Chondrocyte (in vitro differentiated cells): ENCODE data around the gene UACA. TPM values are rescaled to one million over a fixed set of nuclear protein-coding genes. Genes with fewer than 3 reads are reported as not detected.

Source experiments
- DNase-seq: peaks from one replicate; pipeline ENCODE4 v3.0.0; 2021; ENCODE audit warnings: mixed read lengths, low spot score
- H3K27ac Mint-ChIP-seq: one replicate; pipeline ENCODE4 v1.8.0; 2021; ENCODE audit warnings: mild to moderate bottlenecking, moderate library complexity, mixed read lengths; ENCODE audit not compliant: unreplicated experiment
- H3K27me3 Mint-ChIP-seq: 2 replicates; pipeline ENCODE4 v1.8.0; 2021; ENCODE audit warnings: low read depth, mixed read lengths
- H3K36me3 Mint-ChIP-seq: 2 replicates; pipeline ENCODE4 v1.8.0; 2021; ENCODE audit warnings: low read depth, mixed read lengths
- H3K4me1 Mint-ChIP-seq: 2 replicates; pipeline ENCODE4 v1.8.0; 2021; ENCODE audit warnings: low read depth, mild to moderate bottlenecking, mixed read lengths
- H3K4me3 Mint-ChIP-seq: one replicate; pipeline ENCODE4 v1.8.0; 2021; ENCODE audit warnings: mild to moderate bottlenecking, moderate library complexity, mixed read lengths; ENCODE audit not compliant: unreplicated experiment
- H3K9me3 Mint-ChIP-seq: 2 replicates; pipeline ENCODE4 v1.8.0; 2021; ENCODE audit warnings: low read depth, mixed read lengths
- total RNA-seq: library from RNA; stranded (reverse); gene quantifications from 3 replicates; pipeline ENCODE4 v1.2.1, GENCODE V29; 2021
- TF ChIP-seq, protein P1 (sequence below): fragments of 200-600 bp; sonication (generic); IDR thresholded peaks from 2 replicates; pipeline ENCODE4 v1.5.0; 2021; ENCODE audit warnings: antibody characterized with exemption, mild to moderate bottlenecking, moderate library complexity

The UACA gene
- total RNA-seq, 1 donor from 2014 or later, result 249 TPM

DNA sequence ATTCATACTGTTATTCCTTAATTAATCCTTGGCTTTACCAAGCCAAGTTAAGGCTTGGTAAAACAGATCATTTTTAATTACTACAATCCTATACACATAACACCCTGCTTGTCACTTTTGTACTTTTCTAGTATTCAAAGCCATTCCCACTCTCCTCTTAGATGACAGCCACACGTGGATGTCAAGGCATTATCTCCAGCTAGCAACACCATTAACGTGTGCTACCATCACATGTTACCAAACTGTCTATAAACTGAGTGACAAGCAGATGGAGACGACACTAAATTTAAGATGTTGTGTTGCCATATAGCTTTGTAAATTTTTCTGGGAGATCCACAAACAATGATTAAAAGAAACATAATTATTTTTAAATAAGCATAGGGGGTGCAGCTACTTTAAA, 103.7 kb downstream of the UACA start:
- no peak overlapping the region for H3K4me3 Mint-ChIP-seq
- TF ChIP-seq, protein P1, sequence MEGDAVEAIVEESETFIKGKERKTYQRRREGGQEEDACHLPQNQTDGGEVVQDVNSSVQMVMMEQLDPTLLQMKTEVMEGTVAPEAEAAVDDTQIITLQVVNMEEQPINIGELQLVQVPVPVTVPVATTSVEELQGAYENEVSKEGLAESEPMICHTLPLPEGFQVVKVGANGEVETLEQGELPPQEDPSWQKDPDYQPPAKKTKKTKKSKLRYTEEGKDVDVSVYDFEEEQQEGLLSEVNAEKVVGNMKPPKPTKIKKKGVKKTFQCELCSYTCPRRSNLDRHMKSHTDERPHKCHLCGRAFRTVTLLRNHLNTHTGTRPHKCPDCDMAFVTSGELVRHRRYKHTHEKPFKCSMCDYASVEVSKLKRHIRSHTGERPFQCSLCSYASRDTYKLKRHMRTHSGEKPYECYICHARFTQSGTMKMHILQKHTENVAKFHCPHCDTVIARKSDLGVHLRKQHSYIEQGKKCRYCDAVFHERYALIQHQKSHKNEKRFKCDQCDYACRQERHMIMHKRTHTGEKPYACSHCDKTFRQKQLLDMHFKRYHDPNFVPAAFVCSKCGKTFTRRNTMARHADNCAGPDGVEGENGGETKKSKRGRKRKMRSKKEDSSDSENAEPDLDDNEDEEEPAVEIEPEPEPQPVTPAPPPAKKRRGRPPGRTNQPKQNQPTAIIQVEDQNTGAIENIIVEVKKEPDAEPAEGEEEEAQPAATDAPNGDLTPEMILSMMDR, result no peak
- DNase-seq, result no peak

GRCh38 chr15:70658641-70659040, 104.7 kb downstream of the UACA start:
- no peak for DNase-seq
- TF ChIP-seq, protein P1, result no peak
- H3K27me3 Mint-ChIP-seq, result no peaks in the 10 kb centered on the region
- H3K4me3 Mint-ChIP-seq, result no peak overlapping the region
- peaks cover 9% of the 10 kb centered on the region for H3K4me1 Mint-ChIP-seq
- no peaks in the 10 kb centered on the region for H3K9me3 Mint-ChIP-seq
- H3K27ac Mint-ChIP-seq, result peak overlapping the region; percentile 69
- H3K36me3 Mint-ChIP-seq, result peaks cover 37% of the 10 kb centered on the region

More for the DNA sequence above, 103.7 kb downstream of the UACA start:
- Mint-ChIP-seq H3K27me3 (no peaks in the 10 kb centered on the region), H3K9me3 (no peaks in the 10 kb centered on the region), H3K36me3 (peaks cover 33% of the 10 kb centered on the region), H3K27ac (no peak overlapping the region), H3K4me1 (peaks cover 9% of the 10 kb centered on the region)

- Mint-ChIP-seq H3K36me3 (peaks cover 24% of the 10 kb centered on the region), H3K9me3 (no peaks in the 10 kb centered on the region), H3K27ac (no peak overlapping the region), H3K4me1 (peaks cover 15% of the 10 kb centered on the region), H3K27me3 (no peaks in the 10 kb centered on the region), H3K4me3 (no peak overlapping the region)
- no peak for DNase-seq
- TF ChIP-seq, protein P1, result no peak
Observed at GRCh38 chr15:70653426-70653825, 109.9 kb downstream of the UACA start.

DNA sequence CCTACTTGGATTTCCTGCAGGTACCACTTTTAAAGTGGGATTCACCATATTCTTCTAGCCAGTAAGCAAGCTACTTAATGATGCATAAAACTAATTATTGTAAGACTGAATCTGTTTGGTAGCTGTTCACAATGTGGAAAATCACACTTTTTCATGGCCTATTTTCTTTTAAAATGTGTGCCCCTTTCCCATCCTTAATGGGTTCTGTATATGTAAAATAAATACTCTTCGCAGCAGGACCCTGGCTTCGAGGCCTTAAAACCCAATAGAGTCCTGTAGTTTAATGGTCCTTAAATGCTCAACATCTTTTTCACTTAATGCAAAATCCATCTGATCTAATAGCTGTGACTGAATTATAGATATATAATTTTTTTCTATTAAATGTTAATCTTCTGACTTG, 111.0 kb downstream of the UACA start:
- H3K4me1 Mint-ChIP-seq, result peaks cover 26% of the 10 kb centered on the region
- H3K27me3 Mint-ChIP-seq, result no peaks in the 10 kb centered on the region
- TF ChIP-seq, protein P1, result no peak
- H3K9me3 Mint-ChIP-seq, result no peaks in the 10 kb centered on the region
- DNase-seq, result no peak
- H3K4me3 Mint-ChIP-seq, result no peak overlapping the region
- H3K27ac Mint-ChIP-seq, result no peak overlapping the region
- H3K36me3 Mint-ChIP-seq, result peaks cover 21% of the 10 kb centered on the region

- Mint-ChIP-seq H3K4me1 (peaks cover 32% of the 10 kb centered on the region), H3K27me3 (no peaks in the 10 kb centered on the region), H3K36me3 (peaks cover 19% of the 10 kb centered on the region), H3K4me3 (no peak overlapping the region), H3K9me3 (no peaks in the 10 kb centered on the region), H3K27ac (no peak overlapping the region)
- no peak for DNase-seq
- TF ChIP-seq, protein P1, result no peak
Observed at GRCh38 chr15:70651303-70651845, 112.0 kb downstream of the UACA start.
